Stimulated activated CD8-positive, alpha-beta memory T cell treated with anti-CD3 and anti-CD28 coated beads, Interleukin-7, amount 100 ng/mL, for 48 hours (primary cell): Measurements from ENCODE around the gene NKD1.
"Not testable (repeated sequence)": the region's sequence is repeated elsewhere in the genome, so short reads cannot be mapped to it uniquely, and the experiment has no call there.

Experiments used
- DNase-seq, 2 donors: peaks; one replicate each; pipeline ENCODE4 v3.0.0-alpha.2; 2020; ENCODE audit warnings: low read depth in 1 of 2; ENCODE audit errors: extremely low read depth in 1 of 2

The NKD1 gene

GRCh38 chr16:50536258-50536645, 11.9 kb upstream of the NKD1 start:
- DNase-seq: not testable (repeated sequence)

DNA sequence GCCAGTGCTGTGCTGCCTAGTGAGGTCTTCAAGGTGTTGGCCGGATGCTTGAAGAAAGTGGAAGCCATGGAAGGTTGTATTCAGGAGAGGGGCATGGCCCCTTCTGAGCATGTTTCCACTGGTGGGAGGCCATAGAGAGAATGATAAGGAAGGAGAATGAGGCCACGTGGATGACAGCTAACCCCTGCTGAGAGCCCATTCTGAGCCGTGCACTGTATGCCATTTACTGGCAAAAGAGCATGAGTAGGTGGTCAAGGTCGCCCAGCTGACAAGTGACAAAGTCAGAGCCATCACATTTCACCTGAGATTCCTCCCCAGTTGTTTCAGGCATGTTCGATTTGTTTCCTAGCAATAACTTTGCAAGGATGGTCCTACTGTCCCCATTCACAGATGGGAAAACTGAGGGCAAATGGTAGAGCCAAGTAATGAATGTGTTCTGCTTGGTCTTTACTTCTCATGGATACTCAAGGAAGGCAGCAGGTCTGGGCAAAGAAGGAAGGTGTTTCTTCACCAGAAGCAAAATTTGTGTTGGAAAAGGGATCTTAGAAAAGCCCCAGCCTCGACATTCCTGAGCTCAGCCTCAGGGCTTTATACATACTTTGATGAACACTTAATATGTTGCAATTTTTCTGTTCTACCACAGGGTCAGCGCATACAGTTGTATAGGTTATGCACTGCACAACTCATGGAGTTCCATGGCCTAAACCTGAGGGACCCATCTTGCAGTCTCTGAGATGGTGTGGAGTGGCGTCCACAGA, 10.5 kb upstream of the NKD1 start:
- no peak for DNase-seq

GRCh38 chr16:50538411-50539052, 9.7 kb upstream of the NKD1 start:
- no peak for DNase-seq

DNA sequence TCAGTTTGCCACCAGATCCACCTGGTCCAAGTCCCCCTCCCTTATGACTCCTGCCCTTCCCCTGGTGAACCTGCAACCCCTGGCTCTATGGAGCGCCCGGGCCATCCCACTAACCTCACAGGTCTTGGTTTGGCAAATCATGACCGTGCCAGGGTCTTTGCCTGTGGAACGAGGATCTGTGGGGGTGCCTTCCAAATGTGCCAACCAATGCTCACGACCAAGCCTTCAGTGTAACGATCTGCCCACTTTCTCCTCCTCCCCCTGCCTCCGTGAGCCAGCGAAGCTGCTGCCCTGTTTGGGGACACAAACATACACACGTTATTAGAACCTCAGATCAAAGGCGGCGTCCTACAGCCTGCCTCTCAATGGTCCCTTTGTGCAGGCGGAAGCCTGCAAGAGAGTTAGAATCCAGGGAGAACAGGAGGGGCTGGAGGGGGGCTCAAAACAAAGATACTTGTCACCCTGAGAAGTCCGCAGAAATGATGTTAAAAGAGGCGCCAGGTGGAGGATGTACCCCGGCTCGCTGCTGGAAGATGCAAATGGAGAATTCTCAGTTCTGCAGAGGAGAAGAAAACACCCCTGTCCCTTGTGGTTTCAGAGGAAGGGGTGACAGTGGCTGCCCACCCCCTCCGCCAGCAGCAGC, 9.0 kb upstream of the NKD1 start:
- DNase-seq: no peak

DNA sequence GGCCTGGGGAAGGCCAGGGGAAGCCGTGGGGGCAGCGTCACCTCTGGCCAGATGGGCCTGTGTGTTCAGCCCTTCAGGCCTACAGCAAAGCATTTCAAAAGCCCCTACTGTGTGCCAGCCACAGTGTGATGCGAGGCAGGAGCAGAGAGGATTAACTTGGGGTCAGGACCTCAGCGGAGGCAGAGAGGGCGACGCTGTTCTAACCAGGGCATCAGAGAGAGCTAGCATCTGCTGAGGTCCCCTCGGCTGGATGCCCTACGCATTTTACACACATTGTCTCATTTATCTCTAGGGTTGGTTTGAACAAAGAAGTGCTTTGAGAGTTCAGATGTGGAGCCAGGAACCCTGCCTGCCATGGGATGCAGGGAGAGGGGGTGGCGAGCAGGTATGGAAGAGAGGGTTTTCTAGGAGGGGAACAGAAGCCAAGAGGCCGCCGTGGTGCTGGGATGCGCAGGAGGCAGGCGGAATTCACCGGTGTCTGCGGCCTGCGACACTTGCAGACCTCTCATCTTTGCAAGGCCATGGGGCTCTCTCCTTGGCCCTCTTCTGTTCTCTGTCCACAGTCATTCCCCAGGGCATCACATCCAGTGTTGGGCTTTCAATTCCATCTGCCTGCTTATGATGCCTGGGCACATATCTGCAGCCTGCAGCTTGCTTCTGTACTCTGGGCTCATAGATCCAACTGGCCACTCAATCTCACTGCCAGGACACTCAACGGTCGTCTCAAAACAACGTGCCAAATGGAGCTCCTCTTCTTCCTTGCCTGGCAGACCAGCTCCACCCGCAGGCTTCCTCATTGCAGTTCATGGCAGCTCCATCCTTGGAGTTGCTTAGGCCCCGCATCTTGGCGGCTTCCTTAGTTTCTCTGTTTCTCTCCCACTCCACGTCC, 8.1 kb upstream of the NKD1 start:
- DNase-seq: no peak

- DNase-seq: no peak
Observed at GRCh38 chr16:50540711-50541007, 7.5 kb upstream of the NKD1 start.

GRCh38 chr16:50542703-50543102, 5.5 kb upstream of the NKD1 start:
- no peak for DNase-seq

- no peak for DNase-seq
Observed at GRCh38 chr16:50546125-50546524, 2.1 kb upstream of the NKD1 start.

- DNase-seq: peak; percentile 35 to 49
Observed at GRCh38 chr16:50547340-50548124, 664 bp upstream of the NKD1 start.

GRCh38 chr16:50548909-50549560, 839 bp downstream of the NKD1 start:
- no peak for DNase-seq

DNA sequence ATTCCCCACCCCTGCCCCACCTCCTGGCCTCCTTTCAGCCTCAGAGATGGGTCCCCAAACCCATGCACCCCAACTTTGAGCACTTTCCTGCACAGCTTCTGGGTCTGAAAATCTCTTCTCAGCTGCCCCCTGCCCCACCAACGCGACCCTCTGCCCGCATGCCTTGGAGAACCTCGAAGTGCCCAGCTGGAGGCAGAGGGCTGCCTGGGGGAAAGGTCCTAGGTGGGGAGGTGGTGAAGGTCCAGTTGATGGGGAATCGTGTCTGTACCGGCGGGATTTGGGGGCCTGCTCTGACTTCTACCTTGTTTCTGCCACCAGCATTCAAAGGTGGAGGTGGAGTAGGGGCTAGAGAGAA, 1.3 kb downstream of the NKD1 start:
- DNase-seq: no peak

GRCh38 chr16:50550035-50550434, 1.8 kb downstream of the NKD1 start:
- no peak for DNase-seq

DNA sequence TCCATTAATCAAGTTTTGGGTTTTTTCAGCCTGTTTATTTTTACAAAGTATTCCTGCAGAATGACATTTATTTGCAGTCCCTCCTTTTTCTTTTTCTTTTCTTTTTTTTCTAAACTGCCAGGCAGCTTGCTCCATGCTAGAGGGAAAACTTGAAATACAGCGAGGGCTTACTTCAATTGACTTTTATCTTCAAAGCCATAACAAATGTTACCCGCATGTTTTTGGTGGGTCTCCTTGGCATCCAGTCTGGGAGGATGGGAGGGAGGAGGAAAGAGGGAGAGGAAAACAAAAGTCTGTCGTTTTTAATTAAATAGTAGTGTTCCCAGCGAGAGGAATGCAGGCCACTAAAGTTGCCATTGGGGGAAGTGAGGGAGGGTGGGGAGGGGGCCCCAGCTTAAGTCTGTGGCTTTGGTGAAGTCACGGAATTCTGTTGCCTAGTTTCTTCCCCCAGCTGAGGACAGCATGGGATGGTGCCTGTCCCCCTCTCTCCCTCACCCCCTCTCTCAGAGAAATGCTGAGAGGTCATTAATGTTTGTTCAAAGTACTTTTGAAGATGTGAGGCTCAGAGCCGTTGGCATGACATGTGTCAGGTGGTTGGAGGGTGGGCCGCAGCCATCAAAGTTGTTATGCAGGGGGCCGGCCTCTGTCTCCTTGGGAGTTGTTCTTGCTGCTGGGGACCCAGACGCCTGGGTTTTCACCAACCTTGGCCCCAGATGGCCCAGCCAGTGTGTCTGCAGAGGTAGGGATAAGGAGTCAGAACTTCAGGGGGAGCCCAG, 2.9 kb downstream of the NKD1 start:
- DNase-seq: no peak

DNA sequence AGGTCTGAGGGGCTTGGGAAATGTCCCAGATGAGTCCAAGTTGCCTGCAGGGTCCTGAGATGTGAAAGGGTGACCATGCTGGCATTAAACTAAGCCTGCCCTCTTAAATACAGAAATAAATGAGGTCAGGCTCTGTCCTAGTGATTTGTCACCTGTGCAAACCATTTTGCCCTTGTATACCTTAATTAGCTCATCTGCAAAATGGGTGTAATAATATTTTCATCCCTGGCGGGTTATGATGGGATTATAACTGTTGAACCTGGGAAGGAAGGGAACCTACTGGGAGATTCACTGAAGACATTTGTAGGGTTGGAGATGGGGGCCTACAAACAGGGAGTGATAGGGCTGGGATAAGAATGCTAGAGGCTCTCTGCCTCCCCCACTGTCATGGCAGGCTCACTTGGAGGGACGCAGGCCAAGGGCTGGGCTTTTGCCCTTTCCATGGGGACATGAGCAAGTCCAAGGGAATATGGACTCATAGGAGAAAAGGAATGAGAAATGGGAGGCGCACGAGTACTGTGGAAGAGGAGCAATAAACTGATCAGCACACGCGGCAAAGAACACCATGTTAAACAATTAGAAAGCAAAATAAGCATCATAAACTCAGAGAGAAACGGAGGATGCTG, 4.4 kb downstream of the NKD1 start:
- no peak for DNase-seq

DNA sequence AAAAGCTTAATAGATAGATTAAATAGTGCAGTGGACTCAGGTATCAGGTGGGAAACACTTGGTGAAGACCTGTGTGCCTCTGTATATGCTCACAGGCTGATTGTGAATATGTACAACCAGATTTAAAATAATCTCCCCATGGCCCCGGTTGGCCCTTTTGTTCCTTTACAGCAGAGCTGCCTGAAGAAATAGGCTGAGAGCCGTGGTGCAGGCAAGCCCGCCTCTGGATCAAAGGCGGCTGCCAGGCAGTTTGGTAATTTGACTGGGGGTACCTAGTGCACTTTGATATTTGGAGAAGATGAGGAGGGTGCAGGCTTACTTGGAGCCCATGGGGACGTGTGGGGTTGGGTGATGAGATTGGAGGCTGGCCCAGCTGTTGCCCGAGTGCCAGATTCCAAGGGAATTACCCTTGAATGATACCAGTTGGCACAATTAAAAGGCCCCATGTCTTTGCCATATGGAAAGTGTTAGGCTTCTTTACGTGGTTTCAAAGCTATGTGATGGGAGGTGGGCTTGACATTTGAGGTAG, 5.0 kb downstream of the NKD1 start:
- DNase-seq: no peak

- DNase-seq: no peak
Observed at GRCh38 chr16:50553731-50554360, 5.7 kb downstream of the NKD1 start.

DNA sequence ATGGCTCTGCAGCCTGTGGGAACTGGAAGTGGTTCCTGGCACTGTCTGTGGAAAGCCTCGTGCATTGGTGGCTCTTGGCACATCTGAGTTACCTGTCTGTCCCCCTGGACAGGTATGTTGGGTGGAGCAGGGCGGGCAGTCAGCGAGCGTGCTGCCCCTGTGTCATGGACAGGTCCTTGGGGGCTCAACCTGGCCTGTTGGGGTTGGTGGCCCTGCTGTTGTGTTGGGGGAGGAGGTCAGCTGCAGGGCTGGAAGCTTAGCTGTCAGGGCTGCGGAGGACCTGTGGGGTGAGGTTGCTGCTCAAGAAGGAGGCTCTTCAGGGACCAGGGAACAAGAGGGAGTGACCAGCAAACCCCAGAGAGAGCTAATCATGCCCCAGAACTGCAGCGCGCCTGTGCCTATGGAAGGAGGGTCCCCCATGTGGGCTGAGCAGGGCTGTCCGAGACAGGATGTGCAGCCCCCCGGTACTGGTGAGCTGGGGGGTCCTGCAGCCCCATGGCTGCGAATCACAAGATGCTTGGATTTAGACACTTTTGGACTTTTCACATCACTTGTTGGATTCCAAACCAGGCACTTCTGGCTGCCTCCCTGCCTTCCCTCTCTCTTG, 7.2 kb downstream of the NKD1 start:
- no peak for DNase-seq
